ENCODE data around the gene FAM89A.

DNA sequence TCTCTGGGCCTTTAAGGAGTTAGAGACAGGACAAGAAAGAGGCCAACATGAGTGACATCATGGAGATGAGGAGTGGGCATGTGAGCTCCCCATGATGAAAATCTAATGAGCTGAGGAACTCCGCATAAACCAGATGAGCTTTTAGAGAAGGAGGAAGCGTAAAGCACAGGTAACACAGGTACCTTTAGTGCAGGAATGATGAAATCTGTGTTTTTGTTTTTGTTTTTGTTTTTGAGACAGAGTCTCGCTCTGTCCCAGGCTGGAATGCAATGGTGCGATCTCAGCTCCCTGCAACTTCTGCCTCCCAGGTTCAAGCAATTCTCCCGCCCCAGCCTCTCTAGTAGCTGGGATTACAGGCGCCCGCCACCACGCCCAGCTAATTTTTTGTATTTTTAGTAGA is 12.7 kb upstream of the FAM89A start:
- TF ChIP-seq, protein P1, sequence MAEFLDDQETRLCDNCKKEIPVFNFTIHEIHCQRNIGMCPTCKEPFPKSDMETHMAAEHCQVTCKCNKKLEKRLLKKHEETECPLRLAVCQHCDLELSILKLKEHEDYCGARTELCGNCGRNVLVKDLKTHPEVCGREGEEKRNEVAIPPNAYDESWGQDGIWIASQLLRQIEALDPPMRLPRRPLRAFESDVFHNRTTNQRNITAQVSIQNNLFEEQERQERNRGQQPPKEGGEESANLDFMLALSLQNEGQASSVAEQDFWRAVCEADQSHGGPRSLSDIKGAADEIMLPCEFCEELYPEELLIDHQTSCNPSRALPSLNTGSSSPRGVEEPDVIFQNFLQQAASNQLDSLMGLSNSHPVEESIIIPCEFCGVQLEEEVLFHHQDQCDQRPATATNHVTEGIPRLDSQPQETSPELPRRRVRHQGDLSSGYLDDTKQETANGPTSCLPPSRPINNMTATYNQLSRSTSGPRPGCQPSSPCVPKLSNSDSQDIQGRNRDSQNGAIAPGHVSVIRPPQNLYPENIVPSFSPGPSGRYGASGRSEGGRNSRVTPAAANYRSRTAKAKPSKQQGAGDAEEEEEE (CRISPR knock-in tag; IDR thresholded peaks at IDR 0.05; ENCODE audit: borderline replicate concordance) = no peak
- TF ChIP-seq POLR2A (IDR thresholded peaks at IDR 0.05; ENCODE audit: insufficient read depth in 1 of 2, low read depth in 2 of 2, low read length in 2 of 2) = no peak
- no peak for TF ChIP-seq MAFK (conservative IDR thresholded peaks at IDR 0.05 in 1 of 2, IDR thresholded peaks at IDR 0.05 in 1 of 2; ENCODE audit: low read length in 2 of 2)
- TF ChIP-seq, protein P2, sequence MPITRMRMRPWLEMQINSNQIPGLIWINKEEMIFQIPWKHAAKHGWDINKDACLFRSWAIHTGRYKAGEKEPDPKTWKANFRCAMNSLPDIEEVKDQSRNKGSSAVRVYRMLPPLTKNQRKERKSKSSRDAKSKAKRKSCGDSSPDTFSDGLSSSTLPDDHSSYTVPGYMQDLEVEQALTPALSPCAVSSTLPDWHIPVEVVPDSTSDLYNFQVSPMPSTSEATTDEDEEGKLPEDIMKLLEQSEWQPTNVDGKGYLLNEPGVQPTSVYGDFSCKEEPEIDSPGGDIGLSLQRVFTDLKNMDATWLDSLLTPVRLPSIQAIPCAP (CRISPR knock-in tag; IDR thresholded peaks at IDR 0.05; ENCODE audit: low read depth) = no peak
- TF ChIP-seq, protein P3, sequence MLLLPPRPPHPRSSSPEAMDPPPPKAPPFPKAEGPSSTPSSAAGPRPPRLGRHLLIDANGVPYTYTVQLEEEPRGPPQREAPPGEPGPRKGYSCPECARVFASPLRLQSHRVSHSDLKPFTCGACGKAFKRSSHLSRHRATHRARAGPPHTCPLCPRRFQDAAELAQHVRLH (CRISPR knock-in tag; IDR thresholded peaks at IDR 0.05; ENCODE audit: borderline replicate concordance, low read depth) = no peak
- TF ChIP-seq ZNF350 (CRISPR knock-in tag; IDR thresholded peaks at IDR 0.05; ENCODE audit: borderline replicate concordance, low read depth) = no peak
- TF ChIP-seq, protein P4, sequence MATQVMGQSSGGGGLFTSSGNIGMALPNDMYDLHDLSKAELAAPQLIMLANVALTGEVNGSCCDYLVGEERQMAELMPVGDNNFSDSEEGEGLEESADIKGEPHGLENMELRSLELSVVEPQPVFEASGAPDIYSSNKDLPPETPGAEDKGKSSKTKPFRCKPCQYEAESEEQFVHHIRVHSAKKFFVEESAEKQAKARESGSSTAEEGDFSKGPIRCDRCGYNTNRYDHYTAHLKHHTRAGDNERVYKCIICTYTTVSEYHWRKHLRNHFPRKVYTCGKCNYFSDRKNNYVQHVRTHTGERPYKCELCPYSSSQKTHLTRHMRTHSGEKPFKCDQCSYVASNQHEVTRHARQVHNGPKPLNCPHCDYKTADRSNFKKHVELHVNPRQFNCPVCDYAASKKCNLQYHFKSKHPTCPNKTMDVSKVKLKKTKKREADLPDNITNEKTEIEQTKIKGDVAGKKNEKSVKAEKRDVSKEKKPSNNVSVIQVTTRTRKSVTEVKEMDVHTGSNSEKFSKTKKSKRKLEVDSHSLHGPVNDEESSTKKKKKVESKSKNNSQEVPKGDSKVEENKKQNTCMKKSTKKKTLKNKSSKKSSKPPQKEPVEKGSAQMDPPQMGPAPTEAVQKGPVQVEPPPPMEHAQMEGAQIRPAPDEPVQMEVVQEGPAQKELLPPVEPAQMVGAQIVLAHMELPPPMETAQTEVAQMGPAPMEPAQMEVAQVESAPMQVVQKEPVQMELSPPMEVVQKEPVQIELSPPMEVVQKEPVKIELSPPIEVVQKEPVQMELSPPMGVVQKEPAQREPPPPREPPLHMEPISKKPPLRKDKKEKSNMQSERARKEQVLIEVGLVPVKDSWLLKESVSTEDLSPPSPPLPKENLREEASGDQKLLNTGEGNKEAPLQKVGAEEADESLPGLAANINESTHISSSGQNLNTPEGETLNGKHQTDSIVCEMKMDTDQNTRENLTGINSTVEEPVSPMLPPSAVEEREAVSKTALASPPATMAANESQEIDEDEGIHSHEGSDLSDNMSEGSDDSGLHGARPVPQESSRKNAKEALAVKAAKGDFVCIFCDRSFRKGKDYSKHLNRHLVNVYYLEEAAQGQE (IDR thresholded peaks at IDR 0.05; ENCODE audit: borderline replicate concordance in 1 of 2, low read depth in 1 of 2, low read length in 2 of 2) = no peak
- no peak for TF ChIP-seq HDAC6 (IDR thresholded peaks at IDR 0.05; ENCODE audit: low read depth, low read length)

All from HepG2 (cell line).